ENCODE measurements around the gene ATP5PB.

DNA sequence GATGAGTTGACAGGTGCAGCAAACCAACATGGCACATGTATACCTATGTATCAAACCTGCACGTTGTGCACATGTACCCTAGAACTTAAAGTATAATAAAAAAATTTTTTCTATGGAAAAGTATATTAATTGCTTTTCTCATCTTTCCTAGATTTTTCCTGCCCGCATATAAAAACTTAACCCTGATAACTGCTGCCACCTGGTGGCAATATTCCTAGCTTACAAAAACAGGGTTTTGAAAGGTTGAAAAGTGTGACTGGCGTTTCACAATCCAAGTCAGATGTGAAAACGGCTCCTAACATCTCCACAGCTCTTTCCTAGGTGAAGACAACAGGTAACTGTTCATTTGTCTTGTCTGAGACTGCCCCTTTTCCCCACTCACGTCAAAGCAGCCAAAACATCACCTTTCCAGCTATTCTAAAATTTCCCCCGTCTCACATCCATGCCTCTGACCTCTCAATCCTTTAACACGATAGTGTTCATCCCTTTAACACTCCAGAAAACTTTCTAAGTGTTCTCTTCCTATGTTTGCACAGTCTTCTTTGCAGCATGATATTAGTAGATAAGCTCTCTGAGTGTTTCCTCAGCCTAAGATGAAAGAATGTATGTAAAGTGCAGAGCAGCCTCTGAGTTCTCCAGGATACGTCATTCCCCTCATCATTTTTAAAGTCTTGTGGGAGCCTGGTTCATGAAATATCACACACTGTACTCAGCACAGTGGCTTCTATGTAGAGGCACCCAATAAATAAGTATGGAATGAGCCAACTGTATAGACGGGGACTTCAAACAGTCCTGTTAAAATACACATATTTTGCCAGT, 49.3 kb upstream of the ATP5PB start:
- TF ChIP-seq, protein P1, sequence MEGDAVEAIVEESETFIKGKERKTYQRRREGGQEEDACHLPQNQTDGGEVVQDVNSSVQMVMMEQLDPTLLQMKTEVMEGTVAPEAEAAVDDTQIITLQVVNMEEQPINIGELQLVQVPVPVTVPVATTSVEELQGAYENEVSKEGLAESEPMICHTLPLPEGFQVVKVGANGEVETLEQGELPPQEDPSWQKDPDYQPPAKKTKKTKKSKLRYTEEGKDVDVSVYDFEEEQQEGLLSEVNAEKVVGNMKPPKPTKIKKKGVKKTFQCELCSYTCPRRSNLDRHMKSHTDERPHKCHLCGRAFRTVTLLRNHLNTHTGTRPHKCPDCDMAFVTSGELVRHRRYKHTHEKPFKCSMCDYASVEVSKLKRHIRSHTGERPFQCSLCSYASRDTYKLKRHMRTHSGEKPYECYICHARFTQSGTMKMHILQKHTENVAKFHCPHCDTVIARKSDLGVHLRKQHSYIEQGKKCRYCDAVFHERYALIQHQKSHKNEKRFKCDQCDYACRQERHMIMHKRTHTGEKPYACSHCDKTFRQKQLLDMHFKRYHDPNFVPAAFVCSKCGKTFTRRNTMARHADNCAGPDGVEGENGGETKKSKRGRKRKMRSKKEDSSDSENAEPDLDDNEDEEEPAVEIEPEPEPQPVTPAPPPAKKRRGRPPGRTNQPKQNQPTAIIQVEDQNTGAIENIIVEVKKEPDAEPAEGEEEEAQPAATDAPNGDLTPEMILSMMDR (IDR thresholded peaks at IDR 0.05), result peak; percentile 39 to 82 (median 56)
- TF ChIP-seq POLR2A (IDR thresholded peaks at IDR 0.05) (no peak), POLR2AphosphoS5 (IDR thresholded peaks at IDR 0.05; ENCODE audit: insufficient read depth in 1 of 2, low read depth in 1 of 2) (no peak)

Data from vagina (tissue), 2 donors.